Adipocyte (in vitro differentiated cells): ENCODE data around the gene TRIB2.

Experiments
- DNase-seq: peaks from one replicate; pipeline ENCODE4 v3.0.0-alpha.2; 2015; ENCODE audit warnings: low read depth
- H3K27me3 ChIP-seq: replicated peaks from 2 replicates; pipeline ENCODE4 v1.7.0; 2013; ENCODE audit warnings: mild to moderate bottlenecking, low read length, moderate library complexity; ENCODE audit not compliant: control insufficient read depth, insufficient read depth
- H3K36me3 ChIP-seq: 2 replicates; pipeline ENCODE4 v1.7.0; 2013; ENCODE audit warnings: low read length, mild to moderate bottlenecking, moderate library complexity; ENCODE audit not compliant: control insufficient read depth, insufficient read depth, severe bottlenecking
- H3K4me1 ChIP-seq: 2 replicates; pipeline ENCODE4 v1.7.0; 2013; ENCODE audit warnings: mild to moderate bottlenecking, low read length, moderate library complexity; ENCODE audit not compliant: control insufficient read depth, insufficient read depth
- H3K4me3 ChIP-seq: 2 replicates; pipeline ENCODE4 v1.7.0; 2013; ENCODE audit warnings: mild to moderate bottlenecking, low read length, moderate library complexity
- H3K9ac ChIP-seq: 2 replicates; pipeline ENCODE4 v1.7.0; 2013; ENCODE audit warnings: mild to moderate bottlenecking, low read length, moderate library complexity
- H3K9me3 ChIP-seq: 2 replicates; pipeline ENCODE4 v1.7.0; 2013; ENCODE audit warnings: mild to moderate bottlenecking, low read length, moderate library complexity; ENCODE audit not compliant: control insufficient read depth

The TRIB2 gene

GRCh38 chr2:12683457-12684100, 33.2 kb upstream of the TRIB2 start:
- Histone ChIP-seq H3K9me3 (no peaks in the 10 kb centered on the region), H3K4me1 (peaks cover 13% of the 10 kb centered on the region), H3K27me3 (peaks cover 6% of the 10 kb centered on the region), H3K9ac (no peak overlapping the region), H3K4me3 (no peak overlapping the region), H3K36me3 (no peaks in the 10 kb centered on the region)
- DNase-seq, result no peak

- no peak overlapping the region for H3K9ac ChIP-seq
- H3K36me3 ChIP-seq, result no peaks in the 10 kb centered on the region
- H3K9me3 ChIP-seq, result peaks cover 3% of the 10 kb centered on the region
- H3K4me3 ChIP-seq, result no peak overlapping the region
- H3K4me1 ChIP-seq, result peaks cover 13% of the 10 kb centered on the region
- peaks cover 6% of the 10 kb centered on the region for H3K27me3 ChIP-seq
- DNase-seq, result peak; percentile 77
These were observed 32.2 kb upstream of the TRIB2 start for GRCh38 chr2:12684471-12684936.

- Histone ChIP-seq H3K4me1 (peaks cover 13% of the 10 kb centered on the region), H3K4me3 (no peak overlapping the region), H3K36me3 (no peaks in the 10 kb centered on the region), H3K9ac (no peak overlapping the region), H3K9me3 (peaks cover 9% of the 10 kb centered on the region), H3K27me3 (peaks cover 6% of the 10 kb centered on the region)
- DNase-seq, result no peak
These were observed 31.6 kb upstream of the TRIB2 start for GRCh38 chr2:12685145-12685544.

GRCh38 chr2:12685956-12686355, 30.8 kb upstream of the TRIB2 start:
- H3K4me1 ChIP-seq, result peaks cover 13% of the 10 kb centered on the region
- H3K9ac ChIP-seq, result no peak overlapping the region
- DNase-seq, result no peak
- H3K27me3 ChIP-seq, result peaks cover 6% of the 10 kb centered on the region
- H3K36me3 ChIP-seq, result no peaks in the 10 kb centered on the region
- H3K4me3 ChIP-seq, result no peak overlapping the region
- H3K9me3 ChIP-seq, result peaks cover 12% of the 10 kb centered on the region

GRCh38 chr2:12686708-12687283, 29.9 kb upstream of the TRIB2 start:
- H3K27me3 ChIP-seq, result peaks cover 6% of the 10 kb centered on the region
- no peak for DNase-seq
- H3K9ac ChIP-seq, result no peak overlapping the region
- no peak overlapping the region for H3K4me3 ChIP-seq
- no peaks in the 10 kb centered on the region for H3K36me3 ChIP-seq
- peaks cover 13% of the 10 kb centered on the region for H3K4me1 ChIP-seq
- H3K9me3 ChIP-seq, result peaks cover 17% of the 10 kb centered on the region

- Histone ChIP-seq H3K9ac (no peak overlapping the region), H3K4me1 (peaks cover 13% of the 10 kb centered on the region), H3K36me3 (no peaks in the 10 kb centered on the region), H3K4me3 (no peak overlapping the region), H3K27me3 (no peaks in the 10 kb centered on the region), H3K9me3 (peaks cover 23% of the 10 kb centered on the region)
- no peak for DNase-seq
These were observed 28.6 kb upstream of the TRIB2 start for GRCh38 chr2:12688091-12688490.

GRCh38 chr2:12688893-12689292, 27.8 kb upstream of the TRIB2 start:
- peaks cover 13% of the 10 kb centered on the region for H3K4me1 ChIP-seq
- no peaks in the 10 kb centered on the region for H3K27me3 ChIP-seq
- no peak for DNase-seq

GRCh38 chr2:12693509-12693908, 23.2 kb upstream of the TRIB2 start:
- no peaks in the 10 kb centered on the region for H3K27me3 ChIP-seq
- H3K4me1 ChIP-seq, result no peaks in the 10 kb centered on the region
- no peak overlapping the region for H3K9ac ChIP-seq
- peaks cover 39% of the 10 kb centered on the region for H3K9me3 ChIP-seq
- no peaks in the 10 kb centered on the region for H3K36me3 ChIP-seq
- no peak overlapping the region for H3K4me3 ChIP-seq
- DNase-seq, result no peak

More at GRCh38 chr2:12688893-12689292, 27.8 kb upstream of the TRIB2 start:
- H3K9ac ChIP-seq, result no peak overlapping the region
- no peak overlapping the region for H3K4me3 ChIP-seq
- no peaks in the 10 kb centered on the region for H3K36me3 ChIP-seq
- peaks cover 23% of the 10 kb centered on the region for H3K9me3 ChIP-seq

- Histone ChIP-seq H3K27me3 (no peaks in the 10 kb centered on the region), H3K9ac (no peak overlapping the region), H3K9me3 (peaks cover 30% of the 10 kb centered on the region), H3K4me3 (no peak overlapping the region), H3K36me3 (no peaks in the 10 kb centered on the region), H3K4me1 (no peaks in the 10 kb centered on the region)
- DNase-seq, result no peak
These were observed 21.6 kb upstream of the TRIB2 start for GRCh38 chr2:12694990-12695774.

GRCh38 chr2:12697617-12698016, 19.1 kb upstream of the TRIB2 start:
- H3K9ac ChIP-seq, result no peak overlapping the region
- DNase-seq, result no peak
- H3K4me1 ChIP-seq, result peaks cover 19% of the 10 kb centered on the region
- H3K27me3 ChIP-seq, result no peaks in the 10 kb centered on the region
- no peaks in the 10 kb centered on the region for H3K36me3 ChIP-seq
- H3K4me3 ChIP-seq, result no peak overlapping the region
- peaks cover 16% of the 10 kb centered on the region for H3K9me3 ChIP-seq

- DNase-seq, result peak; percentile 68
- H3K4me1 ChIP-seq, result peaks cover 49% of the 10 kb centered on the region
These were observed 15.7 kb upstream of the TRIB2 start for GRCh38 chr2:12700989-12701388.

More at GRCh38 chr2:12700989-12701388, 15.7 kb upstream of the TRIB2 start:
- Histone ChIP-seq H3K27me3 (no peaks in the 10 kb centered on the region), H3K36me3 (no peaks in the 10 kb centered on the region), H3K9me3 (peaks cover 8% of the 10 kb centered on the region), H3K4me3 (no peak overlapping the region), H3K9ac (no peak overlapping the region)
